Measurements from ENCODE around the gene RBBP8NL. TPM values are rescaled to one million over a fixed set of nuclear protein-coding genes. Genes with fewer than 3 reads are reported as not detected.
A peak's percentile ranks its signal among the peaks of the same experiment; 100 is the strongest.

Gene RBBP8NL
- total and polyA plus RNA-seq, 9 of the 15 experiments (the other 6 are each of a cell fraction or from before 2014, with no cell fraction given) = not detected

- TF ChIP-seq, protein P1, sequence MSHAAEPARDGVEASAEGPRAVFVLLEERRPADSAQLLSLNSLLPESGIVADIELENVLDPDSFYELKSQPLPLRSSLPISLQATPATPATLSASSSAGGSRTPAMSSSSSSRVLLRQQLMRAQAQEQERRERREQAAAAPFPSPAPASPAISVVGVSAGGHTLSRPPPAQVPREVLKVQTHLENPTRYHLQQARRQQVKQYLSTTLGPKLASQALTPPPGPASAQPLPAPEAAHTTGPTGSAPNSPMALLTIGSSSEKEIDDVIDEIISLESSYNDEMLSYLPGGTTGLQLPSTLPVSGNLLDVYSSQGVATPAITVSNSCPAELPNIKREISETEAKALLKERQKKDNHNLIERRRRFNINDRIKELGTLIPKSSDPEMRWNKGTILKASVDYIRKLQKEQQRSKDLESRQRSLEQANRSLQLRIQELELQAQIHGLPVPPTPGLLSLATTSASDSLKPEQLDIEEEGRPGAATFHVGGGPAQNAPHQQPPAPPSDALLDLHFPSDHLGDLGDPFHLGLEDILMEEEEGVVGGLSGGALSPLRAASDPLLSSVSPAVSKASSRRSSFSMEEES (CRISPR knock-in tag; IDR thresholded peaks at IDR 0.05) = peak; percentile 55
- TF ChIP-seq FOXO4 (CRISPR knock-in tag; IDR thresholded peaks at IDR 0.05) (no peak), CXXC5 (CRISPR knock-in tag; IDR thresholded peaks at IDR 0.05) (peak; percentile 54), SREBF2 (CRISPR knock-in tag; IDR thresholded peaks at IDR 0.05) (no peak), KAT2B (IDR thresholded peaks at IDR 0.05; ENCODE audit: low read depth, low read length) (no peak), PYGO2 (tag; IDR thresholded peaks at IDR 0.05) (no peak), NCOA1 (IDR thresholded peaks at IDR 0.05; ENCODE audit: low read depth) (no peak), LCOR (CRISPR knock-in tag; IDR thresholded peaks at IDR 0.05) (peak; percentile 76), ETV5 (CRISPR knock-in tag; IDR thresholded peaks at IDR 0.05; ENCODE audit: low read depth) (no peak), TAF7 (tag; IDR thresholded peaks at IDR 0.05) (no peak), HMG20B (CRISPR knock-in tag; IDR thresholded peaks at IDR 0.05) (no peak), RCOR1 (IDR thresholded peaks at IDR 0.05; ENCODE audit: borderline replicate concordance in 1 of 2, low read depth in 2 of 2, low read length in 2 of 2) (no peak), NR2F6 (CRISPR knock-in tag; IDR thresholded peaks at IDR 0.05) (no peak), PURB (CRISPR knock-in tag; IDR thresholded peaks at IDR 0.05; ENCODE audit: low read depth) (no peak), RHOXF2B (CRISPR knock-in tag; conservative IDR thresholded peaks at IDR 0.05) (no peak), BRCA1 (IDR thresholded peaks at IDR 0.05) (no peak), BRCA1 (CRISPR knock-in tag; IDR thresholded peaks at IDR 0.05) (0 out of 2 replicates have a peak, but pooled peaks have one; percentile 8), ZBTB2 (IDR thresholded peaks at IDR 0.05) (0 out of 2 replicates have a peak, but pooled peaks have one; percentile 18), E2F3 (CRISPR knock-in tag; IDR thresholded peaks at IDR 0.05) (no peak), SP1 (CRISPR knock-in tag; IDR thresholded peaks at IDR 0.05) (peak; percentile 64; the same call in 1 of the 2 replicates)
- TF ChIP-seq, protein P2, sequence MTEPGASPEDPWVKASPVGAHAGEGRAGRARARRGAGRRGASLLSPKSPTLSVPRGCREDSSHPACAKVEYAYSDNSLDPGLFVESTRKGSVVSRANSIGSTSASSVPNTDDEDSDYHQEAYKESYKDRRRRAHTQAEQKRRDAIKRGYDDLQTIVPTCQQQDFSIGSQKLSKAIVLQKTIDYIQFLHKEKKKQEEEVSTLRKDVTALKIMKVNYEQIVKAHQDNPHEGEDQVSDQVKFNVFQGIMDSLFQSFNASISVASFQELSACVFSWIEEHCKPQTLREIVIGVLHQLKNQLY (CRISPR knock-in tag; conservative IDR thresholded peaks at IDR 0.05) = no peak
- TF ChIP-seq, protein P3, sequence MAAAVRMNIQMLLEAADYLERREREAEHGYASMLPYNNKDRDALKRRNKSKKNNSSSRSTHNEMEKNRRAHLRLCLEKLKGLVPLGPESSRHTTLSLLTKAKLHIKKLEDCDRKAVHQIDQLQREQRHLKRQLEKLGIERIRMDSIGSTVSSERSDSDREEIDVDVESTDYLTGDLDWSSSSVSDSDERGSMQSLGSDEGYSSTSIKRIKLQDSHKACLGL (CRISPR knock-in tag; IDR thresholded peaks at IDR 0.05; ENCODE audit: borderline replicate concordance, poor library complexity, severe bottlenecking) = no peak
These were observed 48.9 kb upstream of the RBBP8NL start (continued) for GRCh38 chr20:62476056-62476838.

All from K562 (cell line).